ENCODE measurements around the gene SPIRE1.

- no peak for TF ChIP-seq CTCF (IDR thresholded peaks at IDR 0.05)
- no peak for TF ChIP-seq EP300 (IDR thresholded peaks at IDR 0.05)
- TF ChIP-seq POLR2A (IDR thresholded peaks at IDR 0.05) = no peak
These were observed 201.5 kb downstream of the SPIRE1 start for GRCh38 chr18:12456441-12456840.

All from tibial nerve (tissue), 4 donors.